Measurements from ENCODE around the gene PEX5.
"Not testable (repeated sequence)": the region's sequence is repeated elsewhere in the genome, so short reads cannot be mapped to it uniquely, and the experiment has no call there.

The PEX5 gene

GRCh38 chr12:7219599-7220243 lies 30.2 kb downstream of the PEX5 start:
- peak; percentile 99 for FAIRE-seq

GRCh38 chr12:7221486-7221885 lies 32.0 kb downstream of the PEX5 start:
- FAIRE-seq, result no peak

- FAIRE-seq, result no peak
Observed at GRCh38 chr12:7229741-7230140, 40.3 kb downstream of the PEX5 start.

GRCh38 chr12:7241404-7242005 lies 52.0 kb downstream of the PEX5 start:
- no peak for FAIRE-seq

- FAIRE-seq, result no peak
Observed at GRCh38 chr12:7242176-7243101, 53.0 kb downstream of the PEX5 start.

GRCh38 chr12:7251328-7251996 lies 62.0 kb downstream of the PEX5 start:
- not testable (repeated sequence) for FAIRE-seq

GRCh38 chr12:7259060-7259459 lies 69.6 kb downstream of the PEX5 start:
- no peak for FAIRE-seq

Data from islet of Langerhans (tissue), 1 donor.